A549 (cell line): ENCODE measurements around the gene NT5E.

Source experiments
- CEBPB ChIP-seq, 2 experiments: fragments of >200 bp in 1 of 2; sonication (Bioruptor Twin) in 1 of 2; formaldehyde crosslinking in 1 of 2; IDR thresholded peaks; 2 replicates each; pipeline ENCODE4 v1.6.1; 2012 to 2016
- EP300 ChIP-seq, 2 experiments: fragments of >200 bp; sonication (Bioruptor Twin); formaldehyde crosslinking; IDR thresholded peaks; 2 replicates in 1 of 2; 3 replicates in 1 of 2; pipeline ENCODE4 v1.6.1; 2016 to 2017
- HMGXB4 ChIP-seq: fragments of 250-450 bp; sonication (Bioruptor Pico); IDR thresholded peaks from 2 replicates; pipeline ENCODE4 v1.5.0; 2021; ENCODE audit warnings: mild to moderate bottlenecking, moderate library complexity, borderline replicate concordance
- RFX5 ChIP-seq: fragments of 450-650 bp; IDR thresholded peaks from 2 replicates; pipeline ENCODE4 v1.7.1; 2014; ENCODE audit warnings: antibody characterized with exemption, mild to moderate bottlenecking, moderate library complexity
- USF2 ChIP-seq: fragments of 450-650 bp; IDR thresholded peaks from 2 replicates; pipeline ENCODE4 v1.6.1; 2014; ENCODE audit warnings: antibody characterized with exemption
- TF ChIP-seq, protein P1 (sequence below): IDR thresholded peaks from 2 replicates; pipeline ENCODE4 v1.6.1; 2012

- TF ChIP-seq HMGXB4 (CRISPR knock-in tag) (no peak), USF2 (no peak), CEBPB (IDR thresholded peaks at IDR 0.05) (no peak), RFX5 (no peak), EP300 (IDR thresholded peaks at IDR 0.05) (no peak)
- TF ChIP-seq, protein P1, sequence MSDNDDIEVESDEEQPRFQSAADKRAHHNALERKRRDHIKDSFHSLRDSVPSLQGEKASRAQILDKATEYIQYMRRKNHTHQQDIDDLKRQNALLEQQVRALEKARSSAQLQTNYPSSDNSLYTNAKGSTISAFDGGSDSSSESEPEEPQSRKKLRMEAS: no peak
These were observed 13.9 kb downstream of the NT5E start for GRCh38 chr6:85463621-85464259.
